Measurements from ENCODE around the gene TRUB2.

- TF ChIP-seq CTCF (IDR thresholded peaks at IDR 0.05; ENCODE audit: control extremely low read depth in 1 of 3, insufficient read depth in 1 of 3, low read depth in 1 of 3, low read length in 3 of 3), result no peak
- TF ChIP-seq USF2 (IDR thresholded peaks at IDR 0.05; ENCODE audit: low read length), result no peak
These were observed 63.9 kb downstream of the TRUB2 start for GRCh38 chr9:128258326-128258725.
